Retinal pigment epithelial cell (primary cell): ENCODE results near the gene RBMS1.
A peak's percentile ranks its signal among the peaks of the same experiment; 100 is the strongest.

Experiments used
- DNase-seq: peaks from one replicate; pipeline ENCODE4 v3.0.0-alpha.2; 2010; ENCODE audit warnings: low read depth
- H3K4me3 ChIP-seq: 2 replicates; pipeline ENCODE4 v1.5.1; 2011; ENCODE audit warnings: mild to moderate bottlenecking, low read length, control low read depth, moderate library complexity
- CTCF ChIP-seq: conservative IDR thresholded peaks from 2 replicates; pipeline ENCODE4 v1.5.1; 2011; ENCODE audit warnings: low read depth, low read length, control low read depth, inconsistent platforms

The RBMS1 gene

GRCh38 chr2:160384791-160385190 lies 108.8 kb downstream of the RBMS1 start:
- DNase-seq, result no peak
- no peak overlapping the region for H3K4me3 ChIP-seq

GRCh38 chr2:160381425-160381951 lies 112.1 kb downstream of the RBMS1 start:
- DNase-seq, result no peak
- no peak for TF ChIP-seq CTCF
- no peak overlapping the region for H3K4me3 ChIP-seq

More at GRCh38 chr2:160384791-160385190, 108.8 kb downstream of the RBMS1 start:
- no peak for TF ChIP-seq CTCF

GRCh38 chr2:160380611-160381010 lies 113.0 kb downstream of the RBMS1 start:
- H3K4me3 ChIP-seq, result no peak overlapping the region
- TF ChIP-seq CTCF, result no peak
- no peak for DNase-seq

- TF ChIP-seq CTCF, result no peak
- no peak overlapping the region for H3K4me3 ChIP-seq
- no peak for DNase-seq
These were observed 113.5 kb downstream of the RBMS1 start for GRCh38 chr2:160380000-160380570.

- no peak overlapping the region for H3K4me3 ChIP-seq
- no peak for DNase-seq
- no peak for TF ChIP-seq CTCF
These were observed 114.2 kb downstream of the RBMS1 start for GRCh38 chr2:160379399-160379798.

- DNase-seq, result no peak
- TF ChIP-seq CTCF, result peak; percentile 27
- no peak overlapping the region for H3K4me3 ChIP-seq
These were observed 116.2 kb downstream of the RBMS1 start for GRCh38 chr2:160377204-160377995.

GRCh38 chr2:160376576-160376975 lies 117.0 kb downstream of the RBMS1 start:
- no peak overlapping the region for H3K4me3 ChIP-seq
- TF ChIP-seq CTCF, result no peak
- no peak for DNase-seq
